MCF 10A (cell line): ENCODE data around the gene NEK6. TPM values are rescaled to one million over a fixed set of nuclear protein-coding genes. Genes with fewer than 3 reads are reported as not detected.

Experiments used
- BruUV-seq: library from RNA; stranded (reverse); fragments of 400-500 nt; replicated peaks from 2 replicates; lab custom pipeline; 2021; lab: Mats Ljungman, UMichigan
- CTCF ChIA-PET: fragments of 300-600 bp; sonication (Branson Sonifier 250); formaldehyde crosslinking; extraction: SDS; loops from one replicate; lab custom pipeline; 2021; ENCODE audit warnings: antibody characterized with exemption, inconsistent platforms; lab: Yijun Ruan, JAX
- POLR2A ChIA-PET: fragments of 300-600, 350-650 bp; sonication (Branson Sonifier 250); formaldehyde crosslinking; extraction: SDS; loops from one replicate; lab custom pipeline; 2020; ENCODE audit warnings: antibody characterized with exemption, inconsistent platforms; lab: Yijun Ruan, JAX
- DNase-seq: peaks from one replicate; pipeline ENCODE4 v3.0.0-alpha.2; 2018; ENCODE audit not compliant: unreplicated experiment
- H3K27ac Mint-ChIP-seq: one replicate; pipeline ENCODE4 v1.8.0; 2022; ENCODE audit warnings: mild to moderate bottlenecking, low read depth, mixed read lengths; ENCODE audit not compliant: unreplicated experiment
- H3K27me3 Mint-ChIP-seq: one replicate; pipeline ENCODE4 v1.8.0; 2022; ENCODE audit warnings: mixed read lengths; ENCODE audit not compliant: insufficient read depth, unreplicated experiment
- H3K36me3 Mint-ChIP-seq: one replicate; pipeline ENCODE4 v1.8.0; 2022; ENCODE audit warnings: mild to moderate bottlenecking, moderate library complexity, mixed read lengths; ENCODE audit not compliant: insufficient read depth, unreplicated experiment
- H3K4me1 Mint-ChIP-seq: one replicate; pipeline ENCODE4 v1.8.0; 2022; ENCODE audit warnings: mixed read lengths; ENCODE audit not compliant: insufficient read depth, unreplicated experiment
- H3K4me3 Mint-ChIP-seq: one replicate; pipeline ENCODE4 v1.8.0; 2022; ENCODE audit warnings: mild to moderate bottlenecking, moderate library complexity, mixed read lengths; ENCODE audit not compliant: unreplicated experiment
- H3K9me3 Mint-ChIP-seq: one replicate; pipeline ENCODE4 v1.8.0; 2022; ENCODE audit warnings: mixed read lengths; ENCODE audit not compliant: unreplicated experiment
- CTCF ChIP-seq: fragments of 200-600 bp; IDR thresholded peaks from one replicate; pipeline ENCODE4 v1.8.0; 2022; ENCODE audit warnings: antibody characterized with exemption, mild to moderate bottlenecking; ENCODE audit not compliant: unreplicated experiment
- intact Hi-C: fragments of 100-400 bp; cut with micrococcal nuclease; formaldehyde crosslinking; loops from 2 replicates; pipeline ENCODE4 v1.14.1; 2022
- total RNA-seq: library from RNA; stranded (reverse); gene quantifications from 2 replicates; pipeline ENCODE4 v1.2.3, GENCODE V29; 2022

The NEK6 gene
- total RNA-seq, 1 experiment from 2014 or later, result 27.5 TPM

- ChIA-PET POLR2A (interaction anchor here (0.8 kb wide), 1 partner anchor 39 kb away, joined by 3 read pairs; no protein-coding TSS in a partner anchor), CTCF (interaction anchor here (0.7 kb wide), 1 partner anchor 315 kb away, joined by 4 read pairs; no protein-coding TSS in a partner anchor)
- peaks cover 78% of the 10 kb centered on the region for H3K36me3 Mint-ChIP-seq
- intact Hi-C loops, result no loop called here
- no peak overlapping the region for H3K27ac Mint-ChIP-seq
- no peaks in the 10 kb centered on the region for H3K27me3 Mint-ChIP-seq
- no peaks in the 10 kb centered on the region for H3K9me3 Mint-ChIP-seq
- no peaks in the 10 kb centered on the region for H3K4me1 Mint-ChIP-seq
- no peak for TF ChIP-seq CTCF
- no peak for DNase-seq
- no TSS peak for BruUV-seq
- H3K4me3 Mint-ChIP-seq, result no peak overlapping the region
These were observed 91.5 kb downstream of the NEK6 start for GRCh38 chr9:124349267-124349666.

GRCh38 chr9:124349675-124350493, 92.1 kb downstream of the NEK6 start:
- DNase-seq, result no peak
- peaks cover 80% of the 10 kb centered on the region for H3K36me3 Mint-ChIP-seq
- H3K4me3 Mint-ChIP-seq, result no peak overlapping the region
- BruUV-seq, result no TSS peak
- intact Hi-C loops, result no loop called here
- H3K4me1 Mint-ChIP-seq, result no peaks in the 10 kb centered on the region
- H3K9me3 Mint-ChIP-seq, result no peaks in the 10 kb centered on the region
- ChIA-PET POLR2A (interaction anchor here (0.8 kb wide), 1 partner anchor 38 kb away, joined by 3 read pairs; no protein-coding TSS in a partner anchor), CTCF (interaction anchor here (0.6 to 0.7 kb wide), 2 partner anchors 222 to 315 kb away, joined by 3 to 4 read pairs; no protein-coding TSS in a partner anchor)
- no peak for TF ChIP-seq CTCF
- H3K27me3 Mint-ChIP-seq, result no peaks in the 10 kb centered on the region
- H3K27ac Mint-ChIP-seq, result no peak overlapping the region

- intact Hi-C loops, result no loop called here
- Mint-ChIP-seq H3K36me3 (peaks cover 82% of the 10 kb centered on the region), H3K27me3 (no peaks in the 10 kb centered on the region), H3K27ac (peak overlapping the region; percentile 42), H3K9me3 (no peaks in the 10 kb centered on the region), H3K4me3 (no peak overlapping the region), H3K4me1 (no peaks in the 10 kb centered on the region)
- ChIA-PET POLR2A (no interaction called here), CTCF (interaction anchor here (0.6 kb wide), 1 partner anchor 223 kb away, joined by 3 read pairs; no protein-coding TSS in a partner anchor)
- no peak for TF ChIP-seq CTCF
- DNase-seq, result no peak
- BruUV-seq, result no TSS peak
These were observed 92.9 kb downstream of the NEK6 start for GRCh38 chr9:124350494-124351263.
